GM19438 (cell line): Measurements from ENCODE around the gene TRDMT1.

Experiments
- ATAC-seq: cut with Tn5 transposase; IDR thresholded peaks from one replicate; pipeline ENCODE4 v1.9.1; 2021; ENCODE audit warnings: low read depth; ENCODE audit not compliant: unreplicated experiment

Gene TRDMT1

DNA sequence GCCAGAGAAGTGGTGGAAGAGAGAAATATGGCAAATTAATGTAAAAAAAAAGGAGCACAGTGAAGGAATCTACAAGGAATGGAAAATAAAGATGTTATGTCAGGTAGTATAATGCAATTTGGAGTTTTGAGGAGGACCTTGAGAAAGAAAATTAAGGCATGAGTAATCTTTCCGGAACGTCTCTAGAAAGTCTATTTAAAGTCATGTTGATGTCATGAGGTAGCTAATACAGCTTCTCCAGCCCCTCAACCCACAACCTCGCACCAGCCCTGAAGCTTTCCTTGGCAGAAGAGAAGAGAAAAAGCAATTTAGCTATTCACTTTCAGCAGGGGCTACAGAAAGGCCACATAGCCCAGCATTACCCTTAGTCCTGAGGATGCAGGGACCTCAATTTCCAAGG, 22.5 kb downstream of the TRDMT1 start:
- ATAC-seq, result no peak

DNA sequence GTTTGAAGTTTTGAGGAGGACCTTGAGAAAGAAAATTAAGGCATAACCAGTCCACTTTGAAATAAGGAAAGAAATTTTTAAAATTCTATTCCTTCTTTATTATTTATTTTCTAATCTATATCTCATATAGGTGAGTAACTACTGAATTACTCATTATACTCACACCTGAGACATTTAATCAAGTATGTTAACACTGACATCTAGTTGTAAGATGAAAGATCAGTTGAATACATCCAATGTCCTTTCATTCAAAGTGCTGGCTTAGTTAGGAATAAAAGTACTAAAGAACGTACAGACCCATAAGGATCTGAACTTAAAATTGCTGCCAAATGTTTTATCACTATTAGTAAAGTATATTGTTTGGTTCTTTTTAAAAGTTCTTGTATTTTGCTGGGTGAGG, 23.5 kb downstream of the TRDMT1 start:
- no peak for ATAC-seq

DNA sequence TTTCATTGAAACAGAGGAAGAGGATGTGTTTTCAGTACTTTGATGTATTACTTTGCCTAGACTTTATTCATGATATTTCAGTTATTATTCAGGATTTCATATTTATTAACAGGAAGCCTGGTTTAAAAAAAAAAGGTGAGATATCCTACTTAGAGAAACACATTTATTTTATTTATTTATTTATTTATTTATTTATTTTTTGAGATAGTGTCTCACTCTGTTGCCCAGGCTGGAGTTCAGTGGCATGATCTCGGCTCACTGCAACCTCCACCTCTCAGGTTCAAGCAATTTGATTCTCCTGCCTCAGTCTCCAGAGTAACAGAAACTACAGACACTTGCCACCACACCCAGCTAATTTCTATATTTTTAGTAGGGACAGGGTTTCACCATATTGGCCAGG, 24.5 kb downstream of the TRDMT1 start:
- no peak for ATAC-seq

DNA sequence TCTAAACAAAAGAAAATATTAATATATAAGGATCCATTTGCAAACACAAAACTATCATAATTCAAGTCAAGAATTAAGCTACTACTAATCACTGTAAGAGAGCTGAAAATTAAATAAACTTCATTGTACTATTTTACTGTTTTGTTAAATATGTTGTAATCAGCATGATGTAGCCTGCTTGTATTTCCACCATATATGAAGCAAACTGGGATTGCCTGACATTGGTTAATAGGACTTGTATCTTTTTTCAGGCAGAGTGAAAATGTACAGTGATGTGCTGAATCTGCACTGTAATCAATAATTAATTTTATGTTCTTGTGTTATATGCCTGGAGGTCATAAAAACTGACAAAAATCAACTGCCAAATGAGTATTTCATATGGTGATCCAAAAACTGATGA, 25.4 kb downstream of the TRDMT1 start:
- ATAC-seq, result no peak

DNA sequence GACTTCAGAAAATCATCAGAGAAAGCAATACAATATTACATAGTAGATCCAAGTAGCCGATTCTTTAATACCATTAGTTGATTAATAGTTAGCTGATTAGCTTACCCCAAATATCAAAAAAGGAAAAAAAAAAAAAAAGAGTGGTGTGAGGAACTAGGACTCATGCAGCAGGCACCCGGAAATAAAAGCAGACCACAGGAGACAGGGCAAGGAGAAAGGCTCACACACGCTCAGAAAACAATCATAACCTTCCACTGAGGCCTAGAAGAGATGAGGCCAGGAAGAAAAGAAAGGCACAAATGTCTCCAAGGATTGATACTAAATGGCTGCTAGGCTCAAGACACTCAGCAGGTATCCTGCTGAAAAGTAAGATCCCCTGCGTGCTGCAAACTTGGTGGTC, 25.9 kb downstream of the TRDMT1 start:
- no peak for ATAC-seq

DNA sequence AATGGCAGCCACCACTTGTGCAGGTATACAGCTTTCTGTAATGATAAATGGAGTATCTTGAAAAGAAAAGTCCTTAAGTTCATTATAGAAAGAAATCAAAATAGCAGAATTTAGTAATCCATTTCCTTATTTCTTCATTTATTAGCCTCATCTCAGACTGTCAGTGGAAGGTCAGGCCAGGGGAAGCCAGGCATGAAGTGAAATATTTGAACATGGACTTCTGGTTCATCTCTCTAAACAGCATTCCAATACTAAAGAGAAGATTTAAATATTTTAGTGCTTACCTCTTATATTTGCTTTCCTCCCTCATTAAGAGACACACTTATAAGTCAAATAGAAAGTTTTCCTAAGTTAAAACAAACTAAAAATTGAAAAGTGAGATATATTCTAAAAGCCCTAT, 26.8 kb downstream of the TRDMT1 start:
- ATAC-seq, result no peak

DNA sequence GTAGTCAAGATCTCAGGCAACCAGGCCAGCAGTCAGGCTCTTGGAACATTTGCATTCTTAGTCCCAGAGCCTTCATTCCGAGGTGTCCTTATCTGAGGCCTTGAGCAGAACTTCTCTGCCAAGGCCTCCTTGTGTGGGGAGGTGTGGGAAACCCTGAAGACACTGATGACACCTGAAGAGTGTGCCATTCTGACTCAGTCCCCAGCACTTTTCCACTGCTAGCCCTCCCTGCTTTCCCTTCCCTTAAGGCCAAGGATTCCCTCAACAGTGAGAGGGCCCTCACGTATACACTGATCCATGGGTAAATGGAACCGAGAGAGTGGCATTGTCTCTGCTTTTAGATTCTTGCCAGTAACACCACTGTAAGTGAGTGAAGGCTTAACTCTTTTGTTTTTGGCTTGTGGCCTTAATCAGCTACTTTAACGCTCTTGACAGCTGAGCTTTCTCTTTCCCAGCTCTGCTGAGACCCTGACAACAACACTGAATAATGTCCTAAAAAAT, 30.3 kb downstream of the TRDMT1 start:
- ATAC-seq, result no peak

DNA sequence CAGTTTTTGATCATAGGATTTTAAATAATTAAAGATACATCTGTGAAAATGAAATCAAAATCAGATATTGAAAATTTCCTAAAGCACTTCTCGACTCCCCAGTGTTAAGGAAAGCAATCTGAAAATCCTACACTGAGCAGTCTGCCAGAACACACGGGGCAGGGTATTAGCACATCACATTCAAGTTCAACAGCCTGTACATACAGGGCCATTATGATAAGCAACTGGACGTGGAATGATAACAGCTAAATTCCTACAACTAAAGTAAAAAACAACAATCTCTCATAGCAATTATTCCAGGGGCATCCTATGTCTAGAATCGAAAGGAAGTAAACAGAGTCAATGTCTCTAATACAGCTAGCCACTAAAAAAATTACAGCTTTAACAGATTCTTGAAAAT, 31.7 kb downstream of the TRDMT1 start:
- no peak for ATAC-seq

DNA sequence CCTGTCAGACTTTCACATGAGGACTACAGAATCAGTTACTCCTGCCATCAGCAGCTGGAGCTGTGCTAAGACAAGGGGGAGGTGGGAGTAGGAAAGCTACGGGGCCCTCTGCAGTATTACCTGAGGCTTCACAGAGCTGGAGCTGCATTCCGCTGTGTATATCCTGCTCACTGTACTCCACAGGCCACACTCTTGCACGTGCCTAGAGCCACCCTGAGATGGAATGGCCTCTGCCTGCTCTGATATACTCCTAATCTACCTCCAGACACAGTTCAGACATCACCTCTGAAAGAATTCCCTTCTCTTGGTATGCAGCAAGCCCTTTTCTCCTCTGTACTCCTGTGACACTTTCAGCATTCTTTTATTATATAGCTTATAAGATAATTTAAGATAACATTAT, 34.8 kb downstream of the TRDMT1 start:
- ATAC-seq, result no peak

DNA sequence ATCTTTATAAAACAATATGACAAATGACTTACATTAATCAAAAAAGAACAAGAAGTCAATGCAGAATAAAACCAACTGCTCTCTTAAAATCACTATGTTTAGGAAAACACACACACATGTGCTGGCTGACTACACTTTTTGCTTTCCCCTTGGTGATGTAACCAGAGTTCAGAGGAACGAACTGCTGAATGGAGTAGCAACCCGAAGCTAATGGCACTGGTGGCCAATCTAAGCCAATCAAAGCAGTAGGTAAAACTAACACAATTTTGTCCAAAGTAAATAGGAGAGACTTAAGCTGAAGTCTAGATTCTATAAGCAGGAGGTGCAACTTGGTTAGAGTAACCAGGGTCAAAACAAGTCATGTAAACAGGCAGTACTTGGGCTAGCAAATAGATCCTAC, 38.6 kb downstream of the TRDMT1 start:
- no peak for ATAC-seq

DNA sequence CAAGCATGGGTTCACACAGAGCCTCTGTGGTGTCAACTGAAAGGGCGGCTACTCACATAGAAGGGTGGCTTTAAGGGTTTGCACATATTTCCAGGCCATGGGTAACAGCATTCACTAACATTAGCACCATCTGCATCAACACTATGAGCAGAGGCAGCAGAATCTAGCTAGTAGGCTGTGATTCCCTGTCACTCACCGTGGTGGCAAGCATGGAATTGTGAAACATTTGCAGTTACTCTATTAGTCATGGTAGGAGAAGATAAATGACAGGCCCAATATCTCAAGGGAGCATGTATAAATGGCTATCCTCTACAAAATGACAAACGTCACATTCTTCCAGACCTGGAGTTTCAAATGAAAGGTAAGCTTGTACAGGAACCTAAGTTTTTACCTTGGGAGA, 39.7 kb downstream of the TRDMT1 start:
- no peak for ATAC-seq

DNA sequence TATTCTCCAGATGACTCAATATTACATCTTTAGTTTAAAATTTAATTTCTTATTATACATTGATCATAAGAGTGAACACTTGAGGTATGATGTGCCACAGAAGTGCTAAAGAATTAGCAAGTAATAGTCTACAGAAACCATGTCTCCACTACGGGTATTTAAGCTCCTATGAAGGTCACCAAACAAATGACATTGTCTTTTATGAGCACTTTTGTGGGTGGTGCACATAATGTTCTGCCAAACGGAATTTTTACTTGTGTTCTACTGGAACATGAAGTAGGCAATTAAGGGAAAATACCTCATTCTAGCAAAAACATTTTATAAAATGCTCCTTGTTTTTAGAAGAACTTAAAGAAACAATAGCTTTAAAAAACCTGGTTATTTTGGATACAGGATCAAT, 44.4 kb downstream of the TRDMT1 start:
- ATAC-seq, result no peak

DNA sequence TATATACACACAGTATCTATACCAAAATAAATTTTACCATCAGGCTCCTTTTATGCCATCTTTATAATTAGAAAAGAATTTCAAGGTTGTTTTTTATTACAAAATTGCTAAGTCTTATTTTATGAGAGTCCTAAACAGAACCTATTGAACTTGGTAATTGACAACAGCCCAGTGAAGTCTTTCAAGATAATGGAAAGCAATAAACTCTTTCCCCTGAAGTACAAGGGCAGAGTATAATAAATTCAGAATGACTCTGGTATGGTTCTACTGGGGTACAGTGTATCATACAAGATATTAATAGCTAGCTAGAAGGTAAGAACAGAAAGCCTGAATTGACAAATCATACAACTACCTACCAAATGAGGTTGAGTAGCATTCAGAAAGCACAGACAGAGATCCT, 45.6 kb downstream of the TRDMT1 start:
- ATAC-seq, result no peak

DNA sequence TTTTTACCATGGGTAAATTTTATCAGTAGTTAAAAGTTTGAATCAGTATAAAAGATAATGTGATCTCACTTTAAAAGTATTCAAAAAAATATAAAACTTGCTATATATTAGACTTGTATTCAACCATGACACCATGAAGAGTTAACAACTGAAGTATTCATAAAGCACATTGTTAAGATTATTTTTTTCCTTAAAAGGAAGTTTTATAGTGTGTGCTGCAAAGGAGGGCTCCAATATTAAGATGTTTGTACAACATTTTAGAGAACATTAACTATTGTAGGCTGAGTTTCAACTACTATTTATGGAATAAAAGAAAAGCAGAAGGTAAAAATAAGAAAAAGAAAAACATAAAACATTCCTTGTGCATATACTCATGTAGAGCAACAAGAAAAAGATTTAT, 47.4 kb downstream of the TRDMT1 start:
- no peak for ATAC-seq

DNA sequence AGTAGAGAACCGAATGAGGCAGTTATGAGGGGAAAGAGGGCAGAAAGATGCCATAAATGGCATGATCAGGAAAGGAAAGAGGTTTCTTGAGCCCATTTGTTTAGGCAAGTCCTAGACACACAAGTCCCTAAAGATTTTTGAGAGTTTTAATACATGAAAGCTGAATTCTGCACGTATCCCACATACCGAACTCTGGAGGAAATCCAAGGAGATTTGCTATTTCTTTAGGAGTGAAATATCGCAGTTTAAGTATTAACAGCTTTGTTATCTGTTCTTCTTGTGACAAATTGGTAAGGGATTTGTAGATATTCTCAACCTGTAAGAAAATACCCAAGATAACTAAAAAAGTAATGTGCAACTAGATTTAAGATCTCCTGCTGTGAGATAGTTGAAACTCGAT, 48.2 kb downstream of the TRDMT1 start:
- no peak for ATAC-seq

DNA sequence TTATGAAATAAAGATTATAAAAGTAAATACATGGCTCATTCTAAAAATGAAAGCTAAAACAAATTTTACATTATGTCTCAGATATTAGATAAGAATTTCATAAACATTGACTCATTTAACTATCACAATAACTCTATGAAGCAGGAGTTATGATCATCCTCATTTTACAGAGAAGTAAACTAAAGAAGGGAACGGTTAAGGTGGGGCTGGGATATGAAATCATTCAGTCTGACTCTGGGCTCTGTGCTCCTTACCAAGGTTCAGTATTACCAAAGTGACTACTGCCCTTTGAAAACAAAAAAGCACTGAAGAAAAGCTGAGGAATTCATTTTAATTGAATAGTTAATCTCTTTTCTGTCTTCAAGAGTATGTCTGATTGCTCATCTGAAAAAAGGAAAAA, 49.8 kb downstream of the TRDMT1 start:
- ATAC-seq, result no peak

DNA sequence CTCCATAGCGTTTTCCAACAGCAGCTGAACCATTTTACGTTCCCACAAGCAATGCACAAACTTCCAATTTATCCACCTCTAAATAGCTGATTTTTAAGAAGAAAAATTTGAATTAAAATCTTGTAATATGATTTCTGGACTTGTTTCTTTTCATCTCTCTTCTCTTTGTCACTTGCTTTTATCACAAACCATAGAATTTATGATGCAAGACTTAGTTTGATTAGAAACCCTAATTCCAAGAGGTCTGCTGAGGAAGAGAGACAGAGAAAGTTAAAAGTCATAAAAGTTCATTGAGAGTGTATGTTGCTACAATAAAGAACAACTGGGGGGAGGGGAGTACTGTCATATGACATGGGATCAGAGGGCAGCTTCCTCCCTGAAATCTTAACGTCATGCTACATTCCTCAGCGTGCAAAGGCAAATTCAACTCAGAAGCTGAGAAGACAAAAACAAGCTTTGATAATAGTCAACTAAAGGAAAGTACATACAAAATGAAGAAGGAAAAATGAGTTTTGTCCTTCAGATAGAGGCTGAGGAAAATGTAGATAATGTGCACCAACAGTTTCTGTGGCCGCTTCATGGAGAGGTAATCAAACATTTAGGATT, 53.5 kb downstream of the TRDMT1 start:
- ATAC-seq, result no peak

DNA sequence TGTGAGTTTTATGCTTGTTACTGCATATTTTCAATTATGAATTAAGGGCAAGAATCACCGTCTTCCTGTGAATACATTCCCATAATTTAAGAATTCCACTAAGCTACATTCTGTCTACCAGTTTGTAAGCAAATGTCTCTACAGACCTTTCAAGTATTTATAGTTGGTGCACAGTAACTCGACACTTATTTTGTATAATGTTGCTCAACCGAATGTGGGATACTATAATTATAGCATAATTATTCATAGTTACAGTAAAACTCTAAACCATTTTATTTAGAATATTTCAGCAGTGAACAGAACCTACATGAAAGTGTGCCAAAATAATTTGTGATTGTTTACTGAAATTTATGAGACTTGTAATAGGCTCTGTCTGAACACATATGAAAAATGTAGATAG, 54.6 kb downstream of the TRDMT1 start:
- no peak for ATAC-seq

DNA sequence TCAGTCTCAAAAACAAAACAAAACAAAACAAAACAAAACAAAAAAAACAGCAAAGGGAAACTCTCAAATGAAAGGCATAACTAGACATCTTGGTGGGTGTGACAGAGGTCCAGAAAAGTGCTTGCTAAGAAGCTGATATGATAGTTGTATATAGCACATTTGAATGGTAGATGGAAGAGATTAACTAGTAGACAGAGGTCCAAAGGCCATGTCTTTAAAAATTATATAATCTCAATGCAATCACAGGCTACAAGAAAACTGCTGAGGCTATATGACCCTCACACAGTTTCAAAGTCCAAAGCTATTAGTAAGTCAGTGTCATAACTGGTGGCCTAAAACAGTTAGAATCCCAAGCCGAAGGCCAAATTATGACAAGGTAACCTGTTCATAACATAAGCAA, 56.2 kb downstream of the TRDMT1 start:
- ATAC-seq, result no peak

DNA sequence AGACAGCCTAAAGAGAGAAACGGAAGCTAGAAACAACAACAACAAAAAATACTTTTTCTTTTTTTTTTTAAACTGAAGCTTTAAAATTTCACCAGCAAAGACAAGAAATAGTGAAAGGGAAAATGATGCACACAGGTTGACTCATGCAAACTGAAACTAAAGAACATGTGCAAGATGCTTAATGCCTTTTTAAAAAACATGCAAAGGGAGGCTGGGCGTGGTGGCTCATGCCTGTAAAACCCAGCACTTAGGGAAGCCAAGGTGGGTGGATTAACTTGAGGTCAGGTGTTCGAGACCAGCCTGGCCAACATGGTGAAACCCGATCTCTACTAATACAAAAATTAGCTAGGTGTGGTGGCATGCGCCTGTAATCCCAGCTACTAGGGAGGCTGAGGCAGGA, 56.7 kb downstream of the TRDMT1 start:
- ATAC-seq, result no peak

DNA sequence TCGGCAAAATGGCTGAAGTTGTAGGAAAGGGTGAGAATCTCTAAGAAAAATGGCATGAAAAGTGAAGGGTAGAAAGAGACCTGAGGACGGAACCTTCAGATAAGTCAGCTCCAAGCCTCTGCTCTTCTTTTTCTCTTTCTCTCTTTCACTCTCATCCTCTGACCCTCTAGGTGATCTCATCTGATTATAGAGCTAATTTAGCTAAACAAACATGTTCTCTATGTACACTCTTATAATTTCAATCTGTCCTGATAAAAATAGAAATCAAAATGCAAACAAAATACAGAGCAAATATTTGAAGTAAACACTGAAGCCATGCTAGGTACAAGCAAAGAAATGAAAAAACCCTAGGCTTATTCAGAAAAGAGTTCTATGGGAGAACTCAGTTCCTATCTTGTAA, 57.4 kb downstream of the TRDMT1 start:
- ATAC-seq, result no peak

DNA sequence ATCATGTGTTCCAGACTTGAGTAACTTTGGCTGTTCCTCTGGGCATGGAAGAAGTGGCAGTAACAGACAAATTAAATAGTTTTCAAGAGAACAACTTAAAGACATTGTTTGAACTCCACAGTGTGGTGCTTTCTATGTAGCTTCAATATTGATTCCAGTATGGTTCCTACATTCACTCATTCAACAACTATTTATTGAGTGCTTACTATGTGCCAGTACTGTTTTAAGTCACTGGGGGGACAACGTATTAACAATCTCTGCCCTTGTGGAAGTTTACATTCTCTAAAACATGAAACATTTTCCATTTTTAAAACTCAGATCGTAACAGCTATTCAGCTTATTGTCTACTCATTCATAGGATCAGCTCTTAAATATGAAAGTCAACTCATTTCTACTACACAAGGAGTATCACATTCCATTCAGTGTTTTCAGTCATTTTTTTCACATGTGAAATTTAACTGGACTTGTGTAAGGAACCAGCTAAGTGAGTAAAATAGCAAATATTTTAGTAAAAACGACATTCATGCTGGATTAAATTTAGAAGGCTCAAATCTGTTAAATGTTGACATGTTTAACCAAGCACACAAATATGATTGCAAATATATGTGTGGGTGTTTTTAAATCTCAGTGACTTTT, 58.3 kb downstream of the TRDMT1 start:
- ATAC-seq, result no peak
